Measurements from ENCODE around the gene TMPRSS4. TPM values are rescaled to one million over a fixed set of nuclear protein-coding genes. Genes with fewer than 3 reads are reported as not detected.

The TMPRSS4 gene
- total RNA-seq, 2 donors from 2014 or later = 6.5 TPM; not detected in 1

DNA sequence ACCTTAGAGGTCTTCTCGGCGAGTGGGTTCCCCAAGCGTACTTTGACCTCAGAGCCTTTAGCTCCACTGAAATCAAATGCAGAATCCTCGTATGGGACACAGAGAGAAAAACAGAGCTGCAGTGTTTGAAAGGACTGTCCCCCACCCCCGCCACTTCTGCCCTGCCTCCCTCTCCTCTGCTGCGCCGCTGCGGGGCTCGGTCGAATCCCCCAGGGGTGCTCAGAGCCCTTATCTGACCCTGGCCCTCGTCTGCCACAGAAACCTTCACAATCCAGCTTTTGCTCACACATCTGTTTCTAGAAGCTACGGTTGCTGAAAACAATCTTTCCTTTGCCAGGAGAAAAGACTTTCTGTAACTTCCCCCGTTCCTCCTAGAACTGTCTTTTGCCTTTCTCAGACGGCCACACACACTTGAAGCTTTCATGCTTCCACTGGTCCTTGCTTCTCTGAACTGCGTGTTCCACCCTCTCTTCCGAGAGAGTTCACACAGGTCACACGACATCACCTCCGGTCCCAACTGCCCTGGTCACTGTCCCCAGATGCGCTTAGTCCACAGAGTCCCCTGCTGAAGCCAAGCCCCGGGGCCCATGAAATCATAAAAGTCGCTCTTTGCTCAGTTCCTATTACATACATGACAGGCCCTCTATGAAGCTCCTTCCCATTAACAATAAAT is 6.1 kb downstream of the TMPRSS4 start:
- H3K36me3 ChIP-seq (replicated peaks in 1 of 2; ENCODE audit: insufficient read depth in 1 of 2, low read depth in 2 of 2) = no peaks in the 10 kb centered on the region
- WGBS, 2 donors = 58 to 64% methylated on average over 21 of the region's 21 CpGs
- DNase-seq = no peak
- no peak overlapping the region for H3K27ac ChIP-seq
- TF ChIP-seq, protein P1, sequence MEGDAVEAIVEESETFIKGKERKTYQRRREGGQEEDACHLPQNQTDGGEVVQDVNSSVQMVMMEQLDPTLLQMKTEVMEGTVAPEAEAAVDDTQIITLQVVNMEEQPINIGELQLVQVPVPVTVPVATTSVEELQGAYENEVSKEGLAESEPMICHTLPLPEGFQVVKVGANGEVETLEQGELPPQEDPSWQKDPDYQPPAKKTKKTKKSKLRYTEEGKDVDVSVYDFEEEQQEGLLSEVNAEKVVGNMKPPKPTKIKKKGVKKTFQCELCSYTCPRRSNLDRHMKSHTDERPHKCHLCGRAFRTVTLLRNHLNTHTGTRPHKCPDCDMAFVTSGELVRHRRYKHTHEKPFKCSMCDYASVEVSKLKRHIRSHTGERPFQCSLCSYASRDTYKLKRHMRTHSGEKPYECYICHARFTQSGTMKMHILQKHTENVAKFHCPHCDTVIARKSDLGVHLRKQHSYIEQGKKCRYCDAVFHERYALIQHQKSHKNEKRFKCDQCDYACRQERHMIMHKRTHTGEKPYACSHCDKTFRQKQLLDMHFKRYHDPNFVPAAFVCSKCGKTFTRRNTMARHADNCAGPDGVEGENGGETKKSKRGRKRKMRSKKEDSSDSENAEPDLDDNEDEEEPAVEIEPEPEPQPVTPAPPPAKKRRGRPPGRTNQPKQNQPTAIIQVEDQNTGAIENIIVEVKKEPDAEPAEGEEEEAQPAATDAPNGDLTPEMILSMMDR (IDR thresholded peaks at IDR 0.05) = no peak
- TF ChIP-seq POLR2A (IDR thresholded peaks at IDR 0.05) = no peak
- H3K27me3 ChIP-seq = no peaks in the 10 kb centered on the region
- intact Hi-C loops (cut with DNase I) = no loop called here
- H3K4me1 ChIP-seq = no peaks in the 10 kb centered on the region
- H3K9me3 ChIP-seq = no peaks in the 10 kb centered on the region
- no peak for ATAC-seq
- H3K4me3 ChIP-seq = no peak overlapping the region

DNA sequence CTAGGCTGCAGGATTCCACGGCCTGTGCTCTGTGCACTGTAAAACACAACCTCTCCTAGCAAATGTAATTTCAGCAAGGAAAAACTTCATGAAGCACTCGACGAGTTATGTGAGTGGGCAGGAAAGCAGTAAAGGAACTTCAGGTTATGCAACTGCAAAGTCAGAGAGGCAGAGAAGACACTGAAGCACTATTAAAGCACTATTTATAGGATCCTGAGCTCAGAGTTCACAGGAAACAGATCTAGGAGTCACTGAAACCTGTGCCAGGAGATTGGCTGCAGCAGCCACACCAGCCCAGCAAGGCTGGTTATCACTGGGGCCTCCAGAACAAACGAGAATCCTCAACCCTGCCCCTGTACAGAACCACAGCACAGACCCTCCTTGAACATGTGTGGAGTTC is 7.4 kb downstream of the TMPRSS4 start:
- H3K27ac ChIP-seq = no peak overlapping the region
- intact Hi-C loops (cut with DNase I) = no loop called here

DNA sequence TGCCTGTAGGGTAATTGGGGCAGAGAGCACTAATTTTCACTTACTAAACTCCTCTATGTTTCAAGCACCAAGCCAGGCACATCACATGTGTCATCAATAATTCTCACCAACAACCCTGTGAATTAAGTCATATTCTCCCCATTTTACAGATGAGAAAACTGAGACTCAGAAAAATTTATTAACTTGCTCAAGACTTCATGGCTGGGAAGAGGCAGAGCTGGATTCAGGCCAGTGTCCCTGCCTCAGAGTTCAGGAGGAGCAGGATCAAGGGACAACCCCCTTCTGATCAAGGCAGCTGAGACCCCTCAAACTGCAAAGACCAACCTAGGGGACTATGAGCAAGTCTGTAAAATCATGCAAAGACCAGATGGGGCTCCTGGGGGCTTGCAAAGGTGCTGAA is 7.8 kb downstream of the TMPRSS4 start:
- no peaks in the 10 kb centered on the region for H3K4me1 ChIP-seq
- no peak overlapping the region for H3K4me3 ChIP-seq
- H3K9me3 ChIP-seq = no peaks in the 10 kb centered on the region
- no peak overlapping the region for H3K27ac ChIP-seq
- TF ChIP-seq POLR2A (IDR thresholded peaks at IDR 0.05) = no peak
- TF ChIP-seq, protein P1 (IDR thresholded peaks at IDR 0.05) = no peak
- DNase-seq (no peak), ATAC-seq (no peak)
- no peaks in the 10 kb centered on the region for H3K27me3 ChIP-seq
- no peaks in the 10 kb centered on the region for H3K36me3 ChIP-seq (replicated peaks in 1 of 2; ENCODE audit: insufficient read depth in 1 of 2, low read depth in 2 of 2)
- intact Hi-C loops (cut with DNase I) = no loop called here

More for the DNA sequence above, 7.4 kb downstream of the TMPRSS4 start:
- H3K27me3 ChIP-seq = no peaks in the 10 kb centered on the region
- no peaks in the 10 kb centered on the region for H3K4me1 ChIP-seq
- DNase-seq (no peak), ATAC-seq (no peak)
- no peaks in the 10 kb centered on the region for H3K9me3 ChIP-seq
- no peak overlapping the region for H3K4me3 ChIP-seq
- no peak for TF ChIP-seq POLR2A (IDR thresholded peaks at IDR 0.05)
- TF ChIP-seq, protein P1 (IDR thresholded peaks at IDR 0.05) = no peak
- WGBS, 2 donors = 31 to 38% methylated on average over 4 of the region's 4 CpGs
- H3K36me3 ChIP-seq (replicated peaks in 1 of 2; ENCODE audit: insufficient read depth in 1 of 2, low read depth in 2 of 2) = no peaks in the 10 kb centered on the region

DNA sequence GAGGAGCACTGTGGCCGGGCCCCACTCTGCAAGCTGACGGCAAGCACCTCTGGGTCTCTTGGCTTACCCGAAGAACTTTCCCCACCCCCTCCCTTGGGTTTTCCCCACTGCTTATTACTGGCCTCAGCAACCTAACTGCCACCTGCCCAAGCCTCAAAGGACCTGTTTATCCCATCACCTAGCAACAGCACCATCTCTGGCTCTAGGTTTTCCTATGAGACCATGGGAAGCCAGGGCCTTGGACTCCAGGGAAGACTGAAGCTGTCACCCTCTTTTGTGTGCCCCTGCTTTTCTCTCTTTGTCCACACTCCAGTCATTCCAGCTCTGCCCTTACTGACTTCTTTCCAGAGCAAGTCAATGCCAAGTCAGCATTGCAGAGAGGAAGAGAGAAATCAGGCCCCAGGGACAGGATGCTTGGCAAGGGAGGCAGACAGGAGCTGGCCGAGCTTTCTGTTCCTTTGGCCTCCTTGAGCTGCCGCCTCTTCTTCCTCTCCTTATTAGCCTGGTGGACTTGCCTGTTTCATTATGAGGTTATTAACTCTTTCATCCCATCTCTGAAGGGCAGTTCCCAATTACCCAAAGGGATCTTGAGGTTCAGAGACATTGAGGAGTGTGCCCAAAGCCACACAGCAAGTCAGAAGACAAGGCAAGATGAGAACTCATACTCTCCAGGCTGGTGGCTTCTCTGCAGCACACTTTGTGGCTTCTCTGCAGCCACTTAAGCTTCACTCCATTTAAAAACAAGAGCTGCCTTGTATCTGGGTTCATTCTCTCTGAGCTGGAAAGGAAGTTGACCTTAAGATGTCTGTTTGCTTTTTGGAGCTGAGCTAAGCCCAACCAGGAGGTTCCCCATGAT is 10.3 kb downstream of the TMPRSS4 start, which contains the start of gene SMIM35:
Gene SMIM35, minus strand, starts transcription at position 51 of the 856 bp plus-strand sequence. CDS start 206 bp downstream, outside the sequence.
- DNase-seq = peak in 1 of 4 donors; percentile 16
- H3K4me1 ChIP-seq = no peaks in the 10 kb centered on the region

More for the DNA sequence above, 10.3 kb downstream of the TMPRSS4 start, which contains the start of gene SMIM35:
- no peaks in the 10 kb centered on the region for H3K9me3 ChIP-seq
- TF ChIP-seq, protein P1 (IDR thresholded peaks at IDR 0.05) = no peak
- TF ChIP-seq POLR2A (IDR thresholded peaks at IDR 0.05) = no peak
- H3K4me3 ChIP-seq = no peak within 1 kb of the TSS
- 68 to 85% methylated on average over 5 of the region's 5 CpGs for WGBS, 2 donors
- intact Hi-C loops (cut with DNase I) = no loop called here
- H3K36me3 ChIP-seq (replicated peaks in 1 of 2; ENCODE audit: insufficient read depth in 1 of 2, low read depth in 2 of 2) = no peaks in the 10 kb centered on the region
- no peaks in the 10 kb centered on the region for H3K27me3 ChIP-seq
- H3K27ac ChIP-seq = no peak within 1 kb of the TSS
- ATAC-seq = no peak

Data from body of pancreas (tissue), 4 donors.